GM19452 (cell line): ENCODE measurements around the gene CAND2.

Source experiments
- ATAC-seq: cut with Tn5 transposase; IDR thresholded peaks from one replicate; pipeline ENCODE4 v1.9.1; 2021; ENCODE audit not compliant: unreplicated experiment

Gene CAND2

DNA sequence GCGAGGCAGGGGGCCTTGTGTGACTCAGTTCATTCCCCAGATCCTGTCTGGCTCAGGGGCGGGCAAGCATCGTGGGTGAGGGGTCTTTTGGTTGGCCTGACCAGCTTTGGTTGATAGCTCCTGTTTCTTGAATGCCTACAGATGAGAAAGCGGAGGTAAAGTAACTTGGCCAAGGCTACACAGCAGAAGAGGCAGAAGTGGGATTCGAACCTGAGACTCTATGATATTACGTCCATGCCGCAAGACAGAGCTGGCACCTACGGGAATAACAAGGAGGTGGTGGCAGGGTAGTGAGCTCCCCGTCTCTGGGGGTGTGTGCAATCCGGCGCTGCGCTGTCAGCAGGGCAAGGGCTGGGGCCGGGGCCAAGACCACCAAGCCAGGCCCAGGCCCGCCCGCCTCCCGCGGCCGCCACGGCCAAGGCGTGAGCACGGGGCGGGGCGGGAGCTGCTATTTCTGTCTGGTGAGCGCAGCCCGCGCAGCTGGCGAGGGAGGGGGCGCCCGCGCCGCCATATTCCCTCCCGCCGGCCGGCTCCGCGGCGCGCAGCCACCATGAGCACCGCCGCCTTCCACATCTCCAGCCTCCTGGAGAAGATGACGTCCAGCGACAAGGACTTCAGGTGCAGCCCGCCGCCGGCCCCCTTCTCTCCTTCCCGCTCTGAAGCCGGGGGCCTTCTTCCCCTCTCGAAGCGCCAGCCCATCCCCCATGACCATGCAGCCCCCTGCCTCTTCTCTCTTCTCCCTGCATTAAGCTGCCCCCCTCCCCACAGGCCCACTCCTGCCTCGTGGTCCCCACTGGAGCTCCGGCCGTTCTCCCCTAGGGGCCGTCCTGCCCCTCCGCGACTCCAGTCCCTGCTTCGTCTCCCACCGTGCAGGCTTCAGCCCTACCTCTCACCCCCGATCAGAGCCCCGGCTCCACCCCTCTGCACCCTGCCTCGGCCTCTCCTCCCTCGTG lies at the start of gene CAND2:
CAND2 (plus strand) TSS at position 510 of the 953 bp plus-strand sequence; CDS start at position 551, 41 bp downstream.
- no peak for ATAC-seq

DNA sequence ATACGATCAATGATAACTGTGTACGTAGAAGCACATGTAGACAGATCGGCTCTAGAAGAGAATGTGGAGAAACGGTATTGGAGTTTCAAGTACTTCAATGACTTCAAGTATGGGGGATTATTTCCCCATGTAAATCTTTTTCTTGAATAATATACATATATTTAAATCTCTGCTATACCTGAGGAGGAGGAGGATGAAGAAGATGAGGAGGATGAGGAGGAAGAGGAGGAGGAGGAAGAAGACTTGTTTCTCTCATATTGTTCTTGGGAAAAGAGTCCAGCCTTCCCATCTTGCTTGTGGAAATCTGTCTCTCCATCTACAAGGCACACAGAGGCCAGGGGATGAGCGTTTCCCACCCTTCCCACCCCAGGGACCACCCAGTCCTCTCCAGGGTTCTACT lies 48.0 kb upstream of the CAND2 start:
- ATAC-seq = no peak

DNA sequence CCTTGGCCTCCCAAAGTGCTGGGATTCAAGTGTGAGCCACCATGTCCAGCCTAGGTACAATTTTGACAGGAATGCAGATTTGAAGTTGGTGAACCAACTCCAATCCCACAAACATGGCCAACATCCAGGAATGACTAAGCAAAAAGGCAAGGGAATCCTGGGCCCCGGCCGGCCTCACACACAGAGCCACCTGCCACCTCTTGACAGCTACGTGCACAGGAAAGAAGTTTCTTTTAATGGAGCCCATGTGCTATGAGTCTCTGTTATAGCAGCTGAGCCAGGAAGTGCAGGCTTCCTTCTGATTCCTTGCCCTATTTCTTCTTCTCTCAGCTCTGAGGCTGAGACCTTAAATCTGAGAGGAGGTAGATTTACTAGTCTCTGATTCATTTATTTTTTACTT lies 46.3 kb upstream of the CAND2 start:
- no peak for ATAC-seq

DNA sequence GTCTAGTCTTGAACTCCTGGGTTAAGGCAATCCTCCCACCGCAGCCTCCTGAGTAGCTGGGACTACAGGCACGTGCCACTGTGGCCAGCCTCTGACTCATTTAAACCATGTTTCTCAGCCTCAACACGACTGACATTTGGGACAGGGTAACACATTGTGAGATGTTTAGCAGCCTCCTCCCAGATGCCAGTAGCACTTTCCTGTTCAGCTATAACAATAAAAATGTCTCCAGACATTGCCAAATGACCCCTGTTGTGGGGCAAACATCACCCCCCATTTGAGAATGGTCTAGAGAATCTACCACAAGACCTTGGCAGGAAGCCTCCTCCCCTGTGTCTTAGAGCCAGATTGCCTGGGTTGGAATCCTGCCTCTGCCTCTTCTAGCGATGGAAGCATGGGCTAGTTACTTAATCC lies 45.8 kb upstream of the CAND2 start:
- ATAC-seq = no peak

DNA sequence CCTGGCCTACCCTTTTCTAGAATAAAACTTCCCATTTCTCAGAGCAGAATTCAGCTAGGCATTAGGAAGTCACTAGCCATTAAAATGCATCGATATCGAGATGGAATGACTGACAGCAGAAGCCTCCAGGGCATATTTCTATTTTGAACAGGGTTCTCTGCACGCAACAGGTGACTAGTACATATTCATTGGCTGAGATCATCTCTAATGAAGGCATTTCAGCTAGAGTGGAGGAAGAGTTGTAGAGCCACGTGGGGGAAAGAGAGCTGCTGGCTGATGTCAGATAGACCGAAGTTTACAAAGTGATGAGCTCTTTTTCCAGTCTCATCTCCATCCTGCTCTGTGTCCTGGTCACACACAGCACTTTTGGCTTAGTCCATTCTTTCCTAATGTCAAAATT lies 44.9 kb upstream of the CAND2 start:
- no peak for ATAC-seq

DNA sequence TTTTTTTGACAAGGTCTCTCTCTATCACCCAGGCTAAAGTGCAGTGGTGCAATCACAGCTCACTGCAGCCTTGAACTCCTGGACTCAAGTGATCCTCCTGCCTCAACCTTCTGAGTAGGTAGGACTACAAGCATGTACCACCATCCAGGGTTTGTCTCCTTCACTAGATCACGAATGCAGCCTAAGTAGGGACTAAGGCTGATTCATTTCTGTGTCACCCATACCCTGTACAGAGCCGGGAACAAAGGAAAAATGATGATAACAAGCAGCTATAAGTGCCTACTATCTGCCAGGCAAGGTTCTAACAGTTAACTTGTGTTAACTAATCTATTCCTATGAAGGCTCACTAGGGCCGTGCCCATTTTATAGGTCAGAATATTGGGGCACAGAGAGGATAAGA lies 44.4 kb upstream of the CAND2 start:
- no peak for ATAC-seq

DNA sequence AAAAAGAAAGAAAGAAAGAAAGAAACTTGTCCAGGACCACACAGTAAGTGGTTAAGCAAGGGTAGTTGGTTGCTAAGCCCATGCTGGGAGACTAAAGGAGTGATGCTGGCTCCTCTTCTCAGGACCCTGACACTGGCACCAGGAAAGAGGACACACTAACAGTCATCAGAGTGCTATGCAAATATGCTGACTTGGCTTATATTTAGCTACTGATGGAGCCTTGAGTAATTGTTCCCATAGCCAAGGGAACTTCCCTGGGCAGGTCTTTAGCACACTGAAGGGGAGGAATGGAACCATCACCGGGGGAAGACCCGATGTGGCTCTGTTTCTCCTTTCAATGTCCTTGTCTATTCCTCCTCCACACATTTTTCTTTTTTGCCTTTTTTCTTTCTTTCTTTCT lies 43.7 kb upstream of the CAND2 start:
- ATAC-seq = no peak

DNA sequence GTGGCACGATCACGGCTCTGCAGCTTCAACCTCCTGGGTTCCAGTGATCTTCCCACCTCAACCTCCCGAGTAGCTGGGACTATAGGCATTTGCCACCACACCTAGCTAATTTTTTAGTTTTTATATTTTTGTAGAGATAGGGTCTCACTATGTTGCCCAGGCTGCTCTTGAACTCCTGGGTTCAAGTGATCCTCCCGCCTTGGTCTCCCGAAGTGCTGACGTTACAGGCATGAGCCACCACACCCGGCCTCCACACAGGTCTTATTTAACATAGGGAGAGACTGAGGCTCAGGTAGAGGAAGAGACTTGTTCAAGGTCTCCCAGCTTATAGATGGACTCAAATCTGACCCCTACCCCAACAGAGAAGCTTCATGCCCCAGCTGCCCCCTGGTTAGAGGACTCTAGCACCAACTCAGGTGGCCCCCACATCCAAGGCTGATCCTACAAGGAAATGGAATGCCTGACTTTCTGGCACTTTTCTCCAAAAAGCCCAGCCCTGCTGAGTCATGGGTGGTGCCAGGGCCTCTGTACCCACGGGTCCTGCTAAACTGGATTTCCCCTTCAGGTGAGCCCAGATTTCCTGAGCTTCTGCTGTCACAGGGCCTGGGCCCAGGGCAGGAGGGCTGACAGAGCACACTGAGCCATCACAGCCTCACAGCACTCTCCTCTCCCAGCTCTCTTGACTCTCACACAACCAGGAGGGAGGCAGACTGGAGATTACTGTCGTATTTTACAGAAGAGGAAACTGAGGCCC lies 43.0 kb upstream of the CAND2 start:
- ATAC-seq = no peak

DNA sequence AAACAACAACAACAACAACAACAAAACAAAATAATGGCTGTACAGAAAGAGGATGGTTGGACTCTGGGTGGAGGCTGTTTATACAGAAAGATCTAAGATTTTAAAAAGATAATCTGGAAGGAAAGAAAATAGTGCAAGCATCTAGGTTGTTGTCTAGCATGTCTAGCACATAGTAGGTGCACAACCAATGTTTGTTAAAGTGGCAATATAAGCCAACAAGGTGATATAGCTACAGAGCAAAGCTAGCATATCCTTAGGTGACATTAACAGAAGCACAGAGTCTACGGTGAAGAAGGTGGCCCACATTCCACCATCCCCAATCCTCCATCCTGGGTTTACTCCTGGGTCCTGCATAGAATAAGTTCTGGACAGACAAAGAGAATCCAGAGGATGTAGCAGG lies 42.2 kb upstream of the CAND2 start:
- ATAC-seq = no peak

DNA sequence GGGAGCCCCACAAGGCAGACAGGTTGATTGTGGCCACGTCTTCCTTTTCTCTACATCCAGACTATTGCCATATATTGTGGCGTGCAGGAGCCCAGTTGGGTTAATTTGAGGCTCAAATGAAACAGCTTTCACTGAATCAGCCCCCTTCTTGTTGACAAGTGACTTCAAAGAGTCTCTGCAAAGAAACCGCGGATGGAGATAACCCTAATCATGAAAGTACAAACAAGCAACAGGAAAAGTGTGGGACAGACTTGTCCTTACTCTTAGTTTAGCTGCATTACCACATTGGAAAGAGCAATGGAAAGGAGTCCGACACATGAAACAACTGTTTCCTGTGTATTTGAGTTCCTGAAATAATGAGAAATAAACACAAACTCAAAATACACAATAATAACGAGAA lies 40.7 kb upstream of the CAND2 start:
- no peak for ATAC-seq

DNA sequence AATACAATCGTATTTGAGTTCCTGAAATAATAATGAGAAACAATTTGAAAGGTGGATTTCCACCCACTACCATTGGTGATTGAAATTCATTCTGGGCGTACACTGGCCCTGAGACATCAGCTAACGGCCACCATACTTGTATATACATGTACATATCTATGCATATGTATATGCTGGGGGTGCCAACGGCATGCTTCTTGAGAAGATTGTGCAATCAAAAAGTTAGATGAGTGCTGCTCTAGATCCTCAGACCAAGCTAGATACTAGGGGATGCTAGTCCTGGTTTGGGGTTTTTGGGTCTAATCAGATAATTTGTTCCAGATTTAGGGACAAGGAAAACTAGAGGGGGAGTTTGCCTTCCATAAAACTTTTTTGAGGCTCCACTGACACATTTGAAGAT lies 40.3 kb upstream of the CAND2 start:
- no peak for ATAC-seq

DNA sequence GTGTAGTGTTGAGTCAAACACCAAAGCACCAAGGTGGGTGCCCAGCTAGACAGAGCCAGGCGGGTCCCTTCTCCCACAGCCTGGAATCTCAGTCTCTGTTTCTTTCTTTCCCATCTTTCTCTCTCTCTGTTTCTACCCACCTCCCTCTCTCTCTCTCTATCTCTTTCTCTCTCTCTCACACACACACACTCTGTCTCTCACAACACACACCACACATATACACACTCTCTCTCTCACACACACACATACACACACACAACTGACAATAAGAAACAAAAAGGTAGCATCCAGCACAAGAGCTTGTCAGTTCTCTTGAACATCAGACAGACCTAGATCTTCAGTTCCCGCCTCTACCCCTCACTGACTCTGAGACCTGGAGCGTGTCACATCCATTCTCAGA lies 39.8 kb upstream of the CAND2 start:
- ATAC-seq = no peak

DNA sequence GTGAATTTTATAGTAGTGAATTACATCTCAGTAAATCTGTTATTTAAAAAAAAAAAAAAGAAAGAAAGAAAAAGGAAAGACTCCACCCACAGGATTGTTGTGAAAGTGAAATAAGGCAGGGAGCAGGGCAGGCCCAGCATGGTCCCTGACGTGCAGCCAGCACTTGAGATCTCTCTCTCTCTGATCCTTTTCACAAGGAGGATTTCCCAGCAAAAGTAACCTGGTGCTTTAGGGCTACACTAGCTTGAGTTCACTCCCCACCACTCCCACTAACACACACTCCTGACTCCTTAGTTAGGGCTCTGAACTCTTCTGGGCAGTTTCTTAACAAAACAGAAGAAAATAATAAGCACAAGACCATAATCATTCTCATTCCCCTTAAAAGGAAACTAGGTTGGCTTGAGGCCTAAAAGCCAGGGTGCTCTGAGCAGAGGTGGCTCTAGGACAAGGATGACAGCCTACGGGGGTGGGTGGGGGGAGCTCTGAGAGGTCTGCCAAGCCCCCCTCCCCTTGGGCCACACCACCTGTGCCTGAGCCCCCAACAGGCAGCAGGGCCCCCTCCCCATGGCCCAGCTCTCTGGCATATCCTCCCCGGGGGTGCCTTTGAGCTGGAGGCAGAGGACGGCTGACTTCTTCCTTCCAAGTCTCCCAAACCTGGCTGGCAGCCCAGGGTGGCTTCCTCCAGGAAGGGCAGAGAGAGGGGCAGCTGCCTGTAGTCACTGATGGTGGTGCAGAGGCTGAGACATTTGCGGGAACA lies 38.3 kb upstream of the CAND2 start:
- ATAC-seq = no peak

DNA sequence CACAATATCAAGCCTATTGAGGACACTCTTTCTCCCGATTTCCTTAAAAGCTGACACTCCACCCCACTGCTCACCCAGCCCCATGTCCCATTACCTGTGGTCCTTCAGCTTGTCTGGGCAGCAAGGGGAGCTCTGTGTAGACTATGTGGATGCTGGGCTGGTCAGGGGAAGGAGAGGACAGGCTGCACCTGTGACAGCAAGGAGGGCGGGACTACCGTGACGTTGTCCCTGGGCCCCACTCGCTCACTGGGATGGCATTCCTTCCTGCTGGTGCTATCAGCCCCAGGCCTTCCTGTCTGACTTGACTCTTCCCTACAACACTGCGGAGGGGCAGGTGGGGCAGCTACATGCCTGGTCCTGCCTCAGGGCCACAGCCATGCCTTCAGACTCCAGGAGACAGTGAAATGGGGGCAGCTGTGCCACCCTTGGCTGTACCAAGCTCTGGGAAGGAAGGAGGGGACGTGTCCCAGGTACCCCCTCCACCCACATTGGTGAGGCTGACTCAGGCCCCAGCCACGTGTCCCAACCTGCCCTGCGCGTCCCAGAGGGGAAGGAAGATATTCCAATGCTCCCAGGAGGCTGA lies 37.3 kb upstream of the CAND2 start, which contains the start of gene TMEM40:
TMEM40 (minus strand) TSS at position 163 of the 583 bp plus-strand sequence. CDS start 9,427 bp downstream, outside the sequence.
- ATAC-seq = no peak

DNA sequence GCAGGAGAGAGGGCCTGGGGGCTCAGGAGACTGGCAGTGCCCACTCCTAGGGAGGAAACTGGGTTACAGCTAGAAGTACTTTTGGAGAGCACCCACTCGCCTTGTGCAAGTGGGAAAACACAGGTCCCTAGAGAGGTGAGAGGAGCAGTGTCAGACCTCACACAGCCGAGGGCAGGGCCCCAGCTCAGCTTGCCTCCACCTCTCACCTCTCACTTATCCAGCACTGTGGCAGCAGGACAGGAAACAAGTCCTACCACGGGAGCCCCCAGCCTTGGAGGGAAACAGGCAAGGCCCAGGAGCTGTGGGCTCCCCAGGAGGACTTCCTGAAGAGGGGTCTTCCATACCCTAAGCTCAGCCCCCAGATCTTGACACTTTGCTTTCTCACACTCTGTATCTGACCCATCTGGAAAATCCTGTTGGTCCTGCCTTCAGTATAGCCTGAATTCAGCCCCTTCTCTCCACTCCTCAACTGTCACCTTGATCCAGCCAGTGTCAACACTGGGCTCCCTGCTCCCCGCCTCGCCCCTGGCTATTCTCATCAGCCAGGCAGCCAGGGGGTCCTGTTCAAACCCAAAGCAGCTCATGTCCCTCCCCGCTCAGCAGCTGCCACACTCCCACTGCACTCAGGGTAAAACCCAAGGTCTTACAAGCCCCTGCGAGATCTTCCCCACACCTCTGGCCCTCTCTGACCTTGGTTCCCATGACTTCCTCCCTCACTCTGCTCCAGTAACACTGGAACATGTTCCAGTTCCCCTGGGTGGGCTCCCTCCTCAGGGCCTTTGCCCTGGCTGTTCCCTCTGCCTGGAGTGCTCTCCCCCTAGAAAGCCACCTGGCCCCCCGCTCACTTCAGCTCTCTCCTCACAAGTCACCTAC lies 36.6 kb upstream of the CAND2 start:
- no peak for ATAC-seq

DNA sequence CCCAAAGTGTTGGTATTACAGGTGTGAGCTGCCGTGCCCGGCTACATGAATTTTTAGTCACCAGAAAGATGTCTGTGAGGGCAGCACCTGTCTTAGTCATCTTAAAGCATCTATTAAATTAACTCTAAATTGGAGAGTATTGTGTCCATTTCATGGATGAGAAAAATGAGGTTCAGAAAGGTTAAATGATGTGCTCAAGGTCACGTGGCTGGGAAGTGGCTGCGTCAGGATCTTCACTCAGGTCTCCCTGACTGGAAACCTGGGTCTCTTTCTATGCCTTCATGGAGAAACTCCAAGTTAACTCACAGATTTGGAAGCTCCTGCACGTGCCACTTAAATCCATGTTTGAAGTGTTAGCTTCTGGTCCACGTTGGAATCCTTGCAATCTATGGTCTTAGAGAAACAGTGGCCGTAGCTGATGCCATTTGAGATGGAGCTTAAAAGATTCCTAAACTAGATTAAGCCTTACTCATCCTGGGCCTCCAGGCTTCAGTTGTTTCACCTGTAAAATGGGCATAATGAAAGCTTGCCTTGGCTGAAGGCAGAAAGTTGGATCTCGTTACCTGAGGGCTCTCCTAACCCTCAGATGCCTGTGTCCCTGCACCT lies 32.2 kb upstream of the CAND2 start:
- ATAC-seq = no peak

DNA sequence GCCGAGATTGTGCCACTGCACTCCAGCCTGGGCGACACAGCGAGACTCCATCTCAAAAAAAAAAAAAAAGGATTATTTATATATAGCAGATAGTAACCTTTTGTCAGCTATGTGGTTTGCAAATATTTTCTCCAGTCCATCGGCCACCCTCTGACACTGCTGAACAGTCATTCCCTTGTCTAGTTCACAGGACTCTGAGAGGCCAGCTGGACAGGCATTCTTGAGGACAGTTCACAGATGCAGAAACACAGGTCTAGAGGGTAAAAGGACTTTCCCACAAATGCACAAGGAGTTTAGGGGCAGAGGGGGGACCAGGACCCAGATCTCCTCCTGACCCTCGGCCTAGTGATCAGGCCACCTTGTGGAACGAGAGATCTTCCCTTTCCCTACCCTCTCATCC lies 29.9 kb upstream of the CAND2 start:
- no peak for ATAC-seq

DNA sequence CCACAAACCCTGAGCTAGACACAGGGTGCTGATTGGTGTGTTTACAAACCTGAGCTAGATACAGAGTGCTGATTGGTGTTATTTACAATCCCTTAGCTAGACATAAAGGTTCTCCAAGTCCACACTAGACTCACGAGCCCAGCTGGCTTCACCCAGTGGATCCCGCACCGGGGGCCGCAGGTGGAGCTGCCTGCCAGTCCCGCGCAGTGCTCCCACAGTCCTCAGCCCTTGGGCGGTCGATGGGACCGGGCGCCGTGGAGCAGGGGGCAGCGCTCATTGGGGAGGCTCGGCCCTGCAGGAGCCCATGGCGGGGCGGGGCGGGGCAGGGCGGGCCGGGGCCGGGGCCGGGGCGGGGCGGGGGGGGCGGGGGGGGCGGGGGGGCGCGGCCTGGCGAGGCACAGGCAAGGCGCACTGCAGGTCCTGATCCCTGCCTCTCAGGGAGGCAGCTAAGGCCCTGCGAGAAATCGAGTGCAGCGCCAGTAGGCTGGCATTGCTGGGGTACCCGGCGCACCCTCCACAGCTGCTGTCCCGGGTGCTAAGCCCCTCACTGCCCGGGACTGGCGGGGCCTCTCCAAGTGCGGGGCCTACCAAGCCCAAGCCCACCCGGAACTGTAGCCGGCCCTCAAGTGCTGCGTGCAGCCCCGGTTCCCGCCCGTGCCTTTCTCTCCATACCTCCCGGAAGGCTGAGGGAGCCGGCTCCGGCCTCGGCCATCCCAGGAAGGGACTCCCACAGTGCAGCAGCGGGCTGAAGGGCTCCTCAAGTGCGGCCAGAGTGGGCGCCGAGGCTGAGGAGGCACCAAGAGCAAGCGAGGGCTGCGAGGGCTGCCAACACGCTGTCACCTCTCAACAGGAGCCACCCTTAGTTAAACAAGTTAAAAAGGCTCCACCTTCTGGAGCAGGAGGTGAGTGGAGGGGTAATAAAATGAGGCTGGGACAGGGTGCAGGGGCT lies 27.6 kb upstream of the CAND2 start:
- no peak for ATAC-seq
